PFSK-1 (cell line): ENCODE data around the gene TMEM259.

Experiments
- FOXP2 ChIP-seq: optimal IDR thresholded peaks from 2 replicates; pipeline ENCODE3; 2011; ENCODE audit warnings: borderline replicate concordance, control low read depth, inconsistent platforms; ENCODE audit not compliant: insufficient read depth; ENCODE audit errors: extremely low read length, extremely low read depth
- POLR2AphosphoS5 ChIP-seq: IDR thresholded peaks from 2 replicates; pipeline ENCODE4 v1.6.1; 2012; ENCODE audit warnings: low read depth, mild to moderate bottlenecking, control low read depth, low read length, moderate library complexity
- SIN3A ChIP-seq: IDR thresholded peaks from 2 replicates; pipeline ENCODE4 v1.6.1; 2012; ENCODE audit warnings: mild to moderate bottlenecking, low read length, moderate library complexity, borderline replicate concordance; ENCODE audit not compliant: insufficient read depth
- TAF1 ChIP-seq: IDR thresholded peaks from 2 replicates; pipeline ENCODE4 v1.6.1; 2012; ENCODE audit warnings: low read length, control low read depth, borderline replicate concordance; ENCODE audit not compliant: insufficient read depth
- TF ChIP-seq, protein P1 (sequence below), 2 experiments: IDR thresholded peaks; 2 replicates each; pipeline versions ENCODE4 v1.6.1 to v1.8.0; 2011 to 2012; ENCODE audit warnings: low read depth in 2 of 2, low read length in 2 of 2, control low read depth in 1 of 2, inconsistent platforms in 1 of 2, mild to moderate bottlenecking in 1 of 2, moderate library complexity in 1 of 2; ENCODE audit not compliant: insufficient read depth in 1 of 2

Gene TMEM259

DNA sequence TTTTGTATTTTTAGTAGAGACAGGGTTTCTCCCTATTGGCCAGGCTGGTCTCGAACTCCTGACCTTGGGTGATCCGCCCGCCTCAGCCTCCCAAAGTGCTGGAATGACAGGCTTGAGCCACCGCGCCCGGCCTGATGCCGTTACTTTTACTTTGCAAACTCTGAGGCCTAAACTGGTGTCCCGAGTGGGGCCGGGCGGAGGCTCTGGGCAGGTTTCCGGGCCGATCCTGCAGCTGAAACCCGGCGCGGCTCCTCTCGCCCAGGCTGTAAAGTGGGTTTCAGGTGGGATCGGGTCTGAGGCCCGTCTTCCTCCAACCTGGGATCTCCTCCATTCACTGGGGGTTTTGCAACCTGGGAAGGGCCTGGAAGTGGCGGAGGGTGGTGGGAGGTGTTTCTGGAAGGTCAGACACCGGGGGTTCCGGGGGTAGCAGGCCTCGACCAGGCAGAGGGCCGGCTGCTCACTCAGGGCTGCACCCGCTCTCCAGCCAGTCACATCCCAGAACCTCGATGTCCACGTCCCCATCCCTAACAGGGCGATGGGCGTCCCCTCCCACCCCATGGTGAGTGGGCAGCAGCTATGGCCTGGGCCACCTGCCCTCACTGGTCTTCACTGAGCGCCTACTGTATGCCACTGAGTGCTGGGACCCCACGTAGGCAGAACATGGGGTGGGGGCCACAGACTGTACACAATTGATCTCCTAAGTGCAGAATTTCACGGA lies 58.1 kb downstream of the TMEM259 start:
- TF ChIP-seq FOXP2 (no peak), TAF1 (no peak), POLR2AphosphoS5 (no peak), SIN3A (no peak)
- TF ChIP-seq, protein P1, sequence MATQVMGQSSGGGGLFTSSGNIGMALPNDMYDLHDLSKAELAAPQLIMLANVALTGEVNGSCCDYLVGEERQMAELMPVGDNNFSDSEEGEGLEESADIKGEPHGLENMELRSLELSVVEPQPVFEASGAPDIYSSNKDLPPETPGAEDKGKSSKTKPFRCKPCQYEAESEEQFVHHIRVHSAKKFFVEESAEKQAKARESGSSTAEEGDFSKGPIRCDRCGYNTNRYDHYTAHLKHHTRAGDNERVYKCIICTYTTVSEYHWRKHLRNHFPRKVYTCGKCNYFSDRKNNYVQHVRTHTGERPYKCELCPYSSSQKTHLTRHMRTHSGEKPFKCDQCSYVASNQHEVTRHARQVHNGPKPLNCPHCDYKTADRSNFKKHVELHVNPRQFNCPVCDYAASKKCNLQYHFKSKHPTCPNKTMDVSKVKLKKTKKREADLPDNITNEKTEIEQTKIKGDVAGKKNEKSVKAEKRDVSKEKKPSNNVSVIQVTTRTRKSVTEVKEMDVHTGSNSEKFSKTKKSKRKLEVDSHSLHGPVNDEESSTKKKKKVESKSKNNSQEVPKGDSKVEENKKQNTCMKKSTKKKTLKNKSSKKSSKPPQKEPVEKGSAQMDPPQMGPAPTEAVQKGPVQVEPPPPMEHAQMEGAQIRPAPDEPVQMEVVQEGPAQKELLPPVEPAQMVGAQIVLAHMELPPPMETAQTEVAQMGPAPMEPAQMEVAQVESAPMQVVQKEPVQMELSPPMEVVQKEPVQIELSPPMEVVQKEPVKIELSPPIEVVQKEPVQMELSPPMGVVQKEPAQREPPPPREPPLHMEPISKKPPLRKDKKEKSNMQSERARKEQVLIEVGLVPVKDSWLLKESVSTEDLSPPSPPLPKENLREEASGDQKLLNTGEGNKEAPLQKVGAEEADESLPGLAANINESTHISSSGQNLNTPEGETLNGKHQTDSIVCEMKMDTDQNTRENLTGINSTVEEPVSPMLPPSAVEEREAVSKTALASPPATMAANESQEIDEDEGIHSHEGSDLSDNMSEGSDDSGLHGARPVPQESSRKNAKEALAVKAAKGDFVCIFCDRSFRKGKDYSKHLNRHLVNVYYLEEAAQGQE (IDR thresholded peaks at IDR 0.05; ENCODE audit: insufficient read depth in 1 of 2, low read depth in 2 of 2, low read length in 2 of 2): no peak

DNA sequence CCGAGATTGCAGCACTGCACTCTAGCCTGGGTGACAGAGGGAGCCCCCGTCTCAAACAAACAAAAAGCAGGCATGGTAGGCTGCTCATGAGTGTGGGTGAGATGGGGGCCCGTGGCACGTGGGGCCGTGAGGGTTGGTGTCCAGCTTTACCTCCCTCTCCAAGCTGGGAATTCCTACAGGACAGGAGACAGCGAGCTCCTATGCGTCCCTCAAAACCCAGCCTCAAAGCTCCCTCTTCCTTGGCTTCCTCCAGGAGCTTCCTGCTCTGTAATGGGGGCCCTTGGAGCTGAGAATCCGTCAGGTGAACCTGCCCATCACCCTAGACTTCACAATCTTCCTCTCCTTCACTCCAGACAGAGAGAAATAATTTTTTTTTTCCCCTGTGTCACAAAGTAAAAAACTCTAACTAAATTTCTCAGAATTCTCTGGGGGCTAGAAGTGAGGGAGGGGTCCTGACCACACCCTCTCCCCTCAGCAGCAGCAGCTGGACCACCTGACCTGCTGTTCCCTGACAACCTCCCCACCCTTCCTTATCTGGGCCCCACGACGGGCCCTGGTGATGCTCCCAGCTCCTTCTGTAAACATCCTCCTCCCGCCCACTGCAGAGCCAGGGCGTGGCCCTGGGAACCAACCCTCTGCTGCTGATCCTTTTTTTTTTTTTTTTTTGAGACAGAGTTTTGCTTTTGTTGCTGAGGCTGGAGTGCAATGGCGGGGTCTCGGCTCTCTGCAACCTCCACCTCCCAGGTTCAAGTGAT lies 58.9 kb downstream of the TMEM259 start:
- TF ChIP-seq, protein P1 (IDR thresholded peaks at IDR 0.05; ENCODE audit: insufficient read depth in 1 of 2, low read depth in 2 of 2, low read length in 2 of 2): no peak
- peak; percentile 77 for TF ChIP-seq FOXP2

DNA sequence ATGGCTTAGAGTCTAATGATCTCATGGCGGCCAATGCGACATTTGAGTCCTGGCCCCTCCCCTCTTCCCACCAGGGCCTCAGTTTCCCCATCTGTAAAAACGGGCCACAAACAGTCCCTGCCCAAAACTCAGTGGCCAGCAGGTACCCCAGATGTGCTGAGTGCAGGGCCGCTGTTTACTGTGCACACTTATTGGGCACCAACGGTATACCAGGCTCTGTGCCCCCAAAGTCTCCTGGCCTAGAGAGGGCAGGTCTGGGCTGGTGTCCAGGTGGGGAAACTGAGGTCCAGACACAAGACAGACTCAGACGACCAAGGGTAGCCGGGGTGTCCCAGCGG lies 60.4 kb downstream of the TMEM259 start:
- TF ChIP-seq TAF1 (no peak), SIN3A (no peak), FOXP2 (no peak), POLR2AphosphoS5 (no peak)
- TF ChIP-seq, protein P1 (IDR thresholded peaks at IDR 0.05; ENCODE audit: insufficient read depth in 1 of 2, low read depth in 2 of 2, low read length in 2 of 2): no peak

DNA sequence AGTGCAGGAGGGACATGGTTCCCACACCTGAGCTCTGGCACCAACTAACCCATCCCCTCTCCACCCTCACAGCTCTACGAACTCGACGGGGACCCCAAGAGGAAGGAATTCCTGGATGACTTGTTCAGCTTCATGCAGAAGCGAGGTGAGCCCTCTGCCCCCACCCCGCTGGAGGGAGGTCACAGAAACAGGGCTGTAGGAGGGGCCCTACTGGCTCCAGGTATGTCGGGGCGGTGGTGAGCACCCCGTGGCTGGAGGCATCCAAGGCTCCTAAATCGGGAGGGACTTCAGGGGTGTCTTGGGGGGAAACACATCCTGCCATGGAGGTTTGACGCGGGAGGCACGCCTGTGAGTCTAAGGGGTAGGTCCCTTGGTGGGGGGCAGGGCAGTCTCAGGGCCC lies 60.9 kb downstream of the TMEM259 start:
- TF ChIP-seq, protein P1 (IDR thresholded peaks at IDR 0.05; ENCODE audit: insufficient read depth in 1 of 2, low read depth in 2 of 2, low read length in 2 of 2): no peak
- TF ChIP-seq POLR2AphosphoS5: no peak
- TF ChIP-seq TAF1: no peak
- no peak for TF ChIP-seq SIN3A
- no peak for TF ChIP-seq FOXP2
